ENCODE measurements around the gene SLC39A11.
"Not testable (repeated sequence)": the region's sequence is repeated elsewhere in the genome, so short reads cannot be mapped to it uniquely, and the experiment has no call there.

The SLC39A11 gene, protein sequence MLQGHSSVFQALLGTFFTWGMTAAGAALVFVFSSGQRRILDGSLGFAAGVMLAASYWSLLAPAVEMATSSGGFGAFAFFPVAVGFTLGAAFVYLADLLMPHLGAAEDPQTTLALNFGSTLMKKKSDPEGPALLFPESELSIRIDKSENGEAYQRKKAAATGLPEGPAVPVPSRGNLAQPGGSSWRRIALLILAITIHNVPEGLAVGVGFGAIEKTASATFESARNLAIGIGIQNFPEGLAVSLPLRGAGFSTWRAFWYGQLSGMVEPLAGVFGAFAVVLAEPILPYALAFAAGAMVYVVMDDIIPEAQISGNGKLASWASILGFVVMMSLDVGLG

GRCh38 chr17:73092523-73093135 is at the start of gene SLC39A11:
Gene SLC39A11, minus strand, starts transcription at chr17:73092688. Its CDS starts 3,924 bp downstream, at chr17:73088764.
- peak; percentile 61 for DNase-seq (ENCODE audit: low read depth, low spot score)

- no peak for DNase-seq (ENCODE audit: low read depth, low spot score)
Observed at GRCh38 chr17:73141411-73141810, 48.9 kb upstream of the SLC39A11 start.

- no peak for DNase-seq (ENCODE audit: low read depth, low spot score)
Observed at GRCh38 chr17:73140566-73140965, 48.1 kb upstream of the SLC39A11 start.

GRCh38 chr17:73139296-73139695 is 46.8 kb upstream of the SLC39A11 start:
- no peak for DNase-seq (ENCODE audit: low read depth, low spot score)

- DNase-seq (ENCODE audit: low read depth, low spot score) = no peak
Observed at GRCh38 chr17:73138541-73139138, 46.2 kb upstream of the SLC39A11 start.

DNA sequence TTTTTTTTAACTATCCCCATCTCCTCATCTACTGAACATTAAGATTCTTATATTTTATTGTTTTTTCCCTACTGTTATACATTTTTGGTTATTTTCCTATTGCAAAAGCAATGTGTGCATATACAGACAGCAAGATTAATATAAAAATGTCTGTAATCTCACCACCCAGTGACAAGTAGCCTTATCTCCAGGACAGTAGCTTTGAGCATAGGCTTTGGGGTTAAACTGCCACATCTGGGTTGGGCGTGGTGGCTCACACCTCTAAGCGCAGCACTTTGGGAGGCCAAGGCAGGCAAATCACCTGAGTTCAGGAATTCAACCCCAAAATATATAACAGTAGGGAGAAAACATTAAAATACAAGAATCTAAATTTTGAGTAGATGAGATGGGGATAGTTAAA is 44.9 kb upstream of the SLC39A11 start:
- DNase-seq (ENCODE audit: low read depth, low spot score) = no peak

DNA sequence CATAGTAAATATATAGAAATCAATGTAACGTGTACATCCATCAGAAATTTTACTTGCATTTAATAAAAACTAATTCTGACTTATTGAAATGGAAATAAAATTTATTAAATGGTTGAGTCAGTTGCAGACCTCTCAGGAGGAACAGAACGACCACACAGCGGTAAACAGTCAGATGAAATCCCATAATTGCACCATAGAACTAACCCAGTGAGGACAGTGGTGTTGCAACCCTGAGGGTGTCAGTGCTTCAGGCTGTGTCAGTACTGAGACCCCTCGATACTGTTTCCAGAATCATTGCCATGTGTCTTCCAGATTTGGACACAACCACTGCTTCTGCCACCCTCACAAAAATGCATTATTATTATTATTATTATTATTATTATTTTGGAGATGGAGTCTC is 43.3 kb upstream of the SLC39A11 start:
- DNase-seq (ENCODE audit: low read depth, low spot score) = no peak

DNA sequence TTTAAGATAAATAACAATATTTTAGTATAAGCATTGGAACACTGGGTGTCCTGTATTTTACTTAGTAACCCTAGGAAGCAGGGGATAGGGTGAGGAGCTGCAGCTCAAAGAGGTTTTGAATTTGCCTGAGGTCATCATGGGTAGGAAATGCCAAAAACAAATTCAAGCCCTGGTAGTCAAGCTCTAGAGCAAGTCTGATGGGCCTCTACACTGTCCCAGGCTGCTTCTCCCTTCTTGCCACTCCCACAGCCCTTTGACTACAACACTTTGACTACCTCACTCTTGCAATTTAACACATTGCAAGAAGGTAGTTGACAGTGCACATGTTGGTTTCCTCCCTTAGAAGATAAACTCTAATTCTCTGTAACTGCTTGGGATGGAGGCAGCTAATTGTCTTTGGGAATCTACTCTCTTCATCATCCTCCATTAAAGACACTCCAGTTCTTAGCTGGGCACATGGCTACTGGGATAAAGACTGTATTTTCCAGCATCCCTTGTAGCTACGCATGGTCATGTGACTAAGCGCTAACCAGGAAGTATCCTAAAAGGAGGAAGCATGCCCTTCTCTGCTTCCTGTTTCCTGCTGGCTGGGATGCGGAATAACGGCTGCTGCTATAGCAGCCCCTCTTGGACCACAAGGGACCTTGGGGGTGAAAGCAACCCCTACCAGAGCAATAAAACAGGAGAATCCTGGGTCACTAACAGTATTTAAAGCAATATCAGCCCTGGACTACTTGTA is 41.6 kb upstream of the SLC39A11 start:
- no peak for DNase-seq (ENCODE audit: low read depth, low spot score)

DNA sequence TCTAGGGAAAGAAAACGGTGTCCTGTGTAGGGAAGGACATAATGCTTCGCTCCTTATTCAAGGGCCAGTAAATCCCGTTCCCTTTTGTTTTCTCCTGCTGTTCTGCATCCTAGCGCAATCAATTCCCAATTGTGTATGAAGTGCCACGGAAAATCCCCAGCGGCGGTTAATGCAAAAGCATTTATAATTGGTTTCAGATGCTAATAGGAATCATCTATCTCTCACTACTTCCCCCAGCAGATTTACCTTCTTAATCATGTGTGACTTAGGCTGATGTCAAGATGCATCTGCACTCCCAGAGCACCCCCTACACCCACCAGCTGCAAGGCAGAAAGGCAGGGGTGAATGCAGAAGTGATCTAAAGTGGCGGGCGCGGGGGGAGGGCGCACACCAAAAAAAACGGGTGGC is 39.6 kb upstream of the SLC39A11 start:
- no peak for DNase-seq (ENCODE audit: low read depth, low spot score)

- DNase-seq (ENCODE audit: low read depth, low spot score) = not testable (repeated sequence)
Observed at GRCh38 chr17:73131439-73131838, 39.0 kb upstream of the SLC39A11 start.

GRCh38 chr17:73130977-73131376 is 38.5 kb upstream of the SLC39A11 start:
- DNase-seq (ENCODE audit: low read depth, low spot score) = no peak

- no peak for DNase-seq (ENCODE audit: low read depth, low spot score)
Observed at GRCh38 chr17:73128496-73128895, 36.0 kb upstream of the SLC39A11 start.

GRCh38 chr17:73126716-73127473 is 34.4 kb upstream of the SLC39A11 start:
- no peak for DNase-seq (ENCODE audit: low read depth, low spot score)

DNA sequence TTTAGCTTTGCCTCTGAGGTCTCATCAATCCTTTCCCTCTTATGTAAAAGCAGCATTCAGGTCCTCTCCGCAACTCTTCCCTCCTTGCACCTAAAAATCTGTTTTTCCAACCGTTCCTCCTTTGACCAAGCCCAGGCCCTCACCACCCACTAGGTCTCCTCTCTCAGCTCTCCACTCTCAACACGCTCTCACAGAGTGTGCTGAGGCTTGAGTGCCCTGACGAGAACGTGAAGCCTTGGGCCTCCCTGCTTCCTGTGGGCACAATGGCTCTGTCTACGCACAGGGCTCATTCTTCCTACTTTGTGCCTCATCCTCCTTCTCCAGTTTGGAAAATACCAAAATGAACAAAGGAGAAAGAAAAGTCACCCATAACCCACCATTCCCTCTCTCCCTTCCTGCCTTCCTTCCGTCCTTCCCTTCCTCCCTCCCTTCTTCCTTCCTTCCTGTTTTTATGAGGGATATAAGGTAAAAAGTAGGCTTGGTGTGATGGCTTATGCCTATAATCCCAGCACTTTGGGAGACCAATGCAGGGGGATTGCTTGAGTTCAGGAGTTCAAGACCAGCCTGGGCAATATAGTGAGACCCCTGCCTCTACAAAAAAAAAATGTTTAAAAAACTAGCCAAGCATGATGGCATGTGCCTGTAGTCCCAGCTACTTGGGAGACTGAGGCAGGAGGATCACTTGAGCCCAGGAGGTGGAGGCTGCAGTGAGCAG is 31.3 kb upstream of the SLC39A11 start:
- no peak for DNase-seq (ENCODE audit: low read depth, low spot score)

DNA sequence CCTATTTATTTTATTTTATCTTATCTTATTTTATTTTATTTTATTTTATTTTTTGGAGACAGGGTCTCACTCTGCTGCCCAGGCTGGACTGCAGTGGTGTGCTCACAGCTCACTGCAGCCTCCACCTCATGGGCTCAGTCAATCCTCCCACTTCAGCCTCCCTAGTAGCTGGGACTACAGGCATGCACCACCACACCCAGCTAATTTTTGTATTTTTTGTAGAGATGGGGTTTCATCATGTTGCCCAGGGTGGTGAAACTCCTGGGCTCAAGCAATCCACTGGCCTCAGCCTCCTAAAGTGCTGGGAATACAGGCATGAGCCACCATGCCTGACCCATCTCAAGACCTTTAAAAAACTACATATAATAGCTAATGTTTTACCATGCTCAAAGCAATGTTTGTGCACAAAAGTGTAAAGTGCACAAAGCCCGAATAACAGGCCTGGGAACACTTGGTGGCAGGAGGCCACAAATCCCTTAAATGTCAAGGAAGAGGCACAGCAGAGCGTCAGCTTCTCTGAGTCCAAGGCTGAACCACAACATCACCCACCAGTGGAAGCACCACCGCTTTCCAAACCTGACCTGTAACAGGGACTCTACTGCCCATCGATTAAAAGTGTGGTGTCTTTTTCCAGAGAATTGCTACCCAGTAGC is 30.6 kb upstream of the SLC39A11 start:
- DNase-seq (ENCODE audit: low read depth, low spot score) = no peak

DNA sequence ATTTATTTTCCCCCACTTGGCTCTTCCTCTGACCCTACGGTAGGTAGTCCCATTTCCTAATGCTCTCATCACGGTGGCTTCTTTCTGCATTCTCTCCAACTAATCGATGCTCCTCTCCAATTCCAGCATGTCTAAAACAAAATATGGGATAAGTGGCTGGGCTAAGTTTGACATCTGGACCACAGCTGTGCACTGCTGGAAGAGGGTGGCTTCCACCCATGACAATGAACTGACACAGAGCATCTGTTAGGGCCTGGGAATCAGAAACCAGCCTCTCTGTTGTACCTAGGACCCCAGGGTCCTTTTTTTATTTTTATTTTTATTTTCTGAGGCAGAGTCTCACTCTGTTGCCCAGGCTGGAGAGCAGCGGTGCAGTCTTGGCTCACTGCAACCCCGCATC is 29.0 kb upstream of the SLC39A11 start:
- no peak for DNase-seq (ENCODE audit: low read depth, low spot score)

DNA sequence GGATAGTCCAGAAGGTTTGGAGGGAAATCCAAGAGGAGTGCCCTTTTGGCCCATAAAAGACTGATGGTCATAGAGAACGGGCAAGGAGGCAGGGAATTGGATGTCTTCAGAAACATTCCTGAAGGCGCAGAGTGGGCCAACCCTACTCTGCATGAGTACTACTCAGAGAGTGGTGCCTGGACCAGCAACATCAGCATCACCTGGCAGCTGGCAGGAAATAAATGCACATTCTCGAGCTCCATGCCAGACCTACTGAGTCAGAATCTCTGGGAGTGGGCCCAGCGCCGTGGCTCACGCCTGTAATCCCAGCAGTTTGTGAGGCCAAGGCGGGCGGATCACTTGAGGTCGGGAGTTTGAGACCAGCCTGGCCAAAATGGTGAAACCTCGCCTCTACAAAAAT is 27.1 kb upstream of the SLC39A11 start:
- no peak for DNase-seq (ENCODE audit: low read depth, low spot score)

GRCh38 chr17:73118951-73119391 is 26.5 kb upstream of the SLC39A11 start:
- DNase-seq (ENCODE audit: low read depth, low spot score) = no peak

GRCh38 chr17:73118139-73118538 is 25.7 kb upstream of the SLC39A11 start:
- DNase-seq (ENCODE audit: low read depth, low spot score) = no peak

GRCh38 chr17:73112246-73112645 is 19.8 kb upstream of the SLC39A11 start:
- no peak for DNase-seq (ENCODE audit: low read depth, low spot score)
